Left forelimb (tissue), 1 donor: ENCODE data around the gene PLEKHF1.
"Not testable (repeated sequence)": the region's sequence is repeated elsewhere in the genome, so short reads cannot be mapped to it uniquely, and the experiment has no call there.

Experiments
- DNase-seq: peaks from one replicate; pipeline ENCODE4 v3.0.0-alpha.2; 2018; ENCODE audit warnings: low spot score

PLEKHF1 gene

GRCh38 chr19:29664753-29665214 is 477 bp upstream of the PLEKHF1 start:
- DNase-seq, result no peak

GRCh38 chr19:29665826-29666577 is 741 bp downstream of the PLEKHF1 start:
- no peak for DNase-seq

DNA sequence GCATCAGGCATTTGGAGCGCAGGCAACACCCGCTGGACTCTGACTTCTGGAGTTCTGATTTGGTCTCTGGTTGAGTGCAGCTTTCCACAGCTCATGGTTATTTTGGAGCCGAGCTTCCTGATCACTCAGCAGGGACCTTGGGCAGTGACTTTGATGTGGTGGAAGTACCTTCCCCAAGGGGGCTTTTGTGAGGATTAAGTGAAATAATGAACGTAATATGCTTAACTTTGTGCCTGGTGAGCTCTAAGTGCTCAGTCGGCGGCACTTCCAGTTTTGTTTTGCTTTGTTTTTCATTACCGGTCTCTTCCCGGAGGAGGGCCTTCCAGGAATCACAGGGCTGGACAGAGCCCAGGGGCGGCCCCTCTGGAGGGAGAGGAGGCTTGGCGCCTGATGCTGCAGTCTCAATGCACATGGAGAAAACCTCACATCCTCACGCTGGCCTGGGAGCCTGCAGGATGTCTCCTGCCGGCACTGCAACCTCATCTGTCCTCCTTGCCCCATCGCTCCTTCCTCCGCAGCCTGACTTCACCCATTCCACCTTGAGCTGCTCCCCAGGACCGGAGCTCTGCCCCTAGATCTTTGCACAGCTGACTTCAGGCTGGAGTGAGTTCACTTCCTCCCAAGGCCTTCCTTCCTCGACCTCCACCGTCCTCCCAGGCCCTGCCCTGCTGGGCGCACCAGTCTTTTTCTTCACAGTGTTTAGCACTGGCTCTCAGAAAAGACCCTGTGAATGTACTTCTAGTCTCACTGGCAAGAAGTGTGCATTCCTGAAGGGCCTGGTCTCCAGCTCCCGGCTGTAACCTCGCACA is 1.5 kb downstream of the PLEKHF1 start:
- DNase-seq, result no peak

- DNase-seq, result no peak
Measured at GRCh38 chr19:29667387-29667783, 2.1 kb downstream of the PLEKHF1 start.

GRCh38 chr19:29667901-29668341 is 2.7 kb downstream of the PLEKHF1 start:
- DNase-seq, result no peak

DNA sequence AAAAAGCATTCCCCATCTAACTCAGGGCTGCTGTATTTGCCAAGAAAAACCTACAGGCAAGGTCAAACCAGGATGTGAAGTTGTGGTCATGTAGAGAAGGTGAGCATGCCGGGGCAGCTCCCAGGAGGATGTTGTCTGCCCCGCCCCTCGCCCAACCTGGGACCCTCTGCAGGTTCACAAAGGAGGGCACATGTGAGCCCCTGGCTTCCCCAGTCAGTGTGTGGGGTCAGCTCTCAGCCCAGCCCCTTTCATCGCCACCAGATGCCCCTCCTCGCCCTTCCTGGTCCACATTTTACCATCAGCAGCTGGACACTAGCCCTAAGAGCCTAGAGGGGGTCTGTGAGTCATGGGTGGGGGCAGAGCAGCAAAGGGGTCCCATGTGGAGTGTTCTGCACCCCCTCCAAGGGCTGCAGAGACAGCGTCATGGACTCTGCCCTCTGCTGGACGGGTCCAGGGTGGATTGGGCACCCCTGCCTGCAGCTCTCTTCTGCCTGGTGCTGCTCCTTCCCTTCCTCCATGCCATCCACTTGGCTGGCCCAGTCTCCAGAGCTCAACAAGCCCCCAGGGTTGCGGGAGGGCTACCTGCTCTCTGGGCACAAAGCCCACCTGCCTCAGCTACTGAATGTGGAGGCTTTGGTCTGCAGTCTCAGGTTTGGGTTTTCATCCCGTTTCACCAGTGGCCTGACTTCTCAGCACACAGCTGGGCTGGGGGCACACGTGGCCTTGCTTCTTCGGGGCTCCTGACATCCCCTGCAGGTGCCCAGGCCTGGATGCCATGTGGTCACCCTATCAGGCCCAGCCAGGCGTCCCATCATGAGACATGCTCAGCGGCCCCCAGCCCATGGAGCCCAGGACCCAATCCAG is 3.7 kb downstream of the PLEKHF1 start:
- no peak for DNase-seq

- no peak for DNase-seq
Measured at GRCh38 chr19:29670255-29670654, 5.0 kb downstream of the PLEKHF1 start.

DNA sequence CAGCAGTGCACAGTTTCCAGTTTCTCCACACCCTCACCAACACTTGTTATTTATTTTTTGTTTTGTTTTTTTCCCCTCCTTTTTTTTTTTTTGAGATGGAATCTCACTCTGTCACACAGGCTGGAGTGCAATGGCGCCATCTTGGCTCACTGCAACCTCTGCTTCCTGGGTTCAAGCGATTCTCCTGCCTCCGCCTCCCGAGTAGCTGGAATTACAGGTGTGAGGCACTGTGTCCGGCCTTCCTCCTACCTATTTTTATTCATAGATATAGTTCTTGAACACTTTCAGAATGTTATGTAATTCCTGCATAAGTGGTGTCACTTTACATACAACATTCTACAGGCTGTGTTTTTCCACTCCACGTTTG is 5.7 kb downstream of the PLEKHF1 start:
- DNase-seq, result not testable (repeated sequence)

DNA sequence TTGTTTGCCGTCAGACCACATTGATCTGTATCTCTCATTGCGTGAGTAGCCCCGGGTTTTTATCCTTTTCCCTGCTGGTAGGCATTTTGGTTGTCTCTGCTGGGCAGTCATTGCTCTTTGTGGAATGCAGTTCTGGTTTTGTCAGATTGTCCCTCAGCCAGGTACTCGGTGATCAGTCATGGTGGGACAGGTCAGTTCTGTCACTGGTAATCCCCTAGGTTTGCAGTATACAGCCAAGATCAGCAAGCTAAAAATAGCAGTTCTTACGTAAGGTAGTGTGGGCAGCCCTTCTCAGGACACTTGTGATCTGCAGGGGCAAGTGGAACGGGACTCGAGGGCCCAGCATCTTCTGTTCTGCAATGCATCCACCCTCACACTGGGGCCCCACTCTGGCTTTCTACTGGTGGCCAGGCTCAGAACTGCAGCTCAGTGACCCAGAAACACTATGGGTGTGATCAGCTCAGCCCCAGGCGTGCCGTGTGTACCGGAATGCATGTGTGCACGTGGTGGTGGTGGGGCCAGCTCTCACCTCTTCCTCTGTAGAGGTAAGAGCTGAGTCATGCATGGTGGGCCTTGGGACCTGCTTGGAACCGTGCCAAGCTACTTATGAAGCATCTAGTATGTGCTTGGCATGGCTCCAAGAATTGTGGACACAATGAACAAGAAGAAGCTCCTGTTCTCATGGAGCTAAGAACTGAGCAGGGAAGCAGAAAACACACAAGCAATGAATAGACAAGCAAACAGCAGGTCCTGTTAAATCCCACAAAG is 6.3 kb downstream of the PLEKHF1 start:
- DNase-seq, result no peak

DNA sequence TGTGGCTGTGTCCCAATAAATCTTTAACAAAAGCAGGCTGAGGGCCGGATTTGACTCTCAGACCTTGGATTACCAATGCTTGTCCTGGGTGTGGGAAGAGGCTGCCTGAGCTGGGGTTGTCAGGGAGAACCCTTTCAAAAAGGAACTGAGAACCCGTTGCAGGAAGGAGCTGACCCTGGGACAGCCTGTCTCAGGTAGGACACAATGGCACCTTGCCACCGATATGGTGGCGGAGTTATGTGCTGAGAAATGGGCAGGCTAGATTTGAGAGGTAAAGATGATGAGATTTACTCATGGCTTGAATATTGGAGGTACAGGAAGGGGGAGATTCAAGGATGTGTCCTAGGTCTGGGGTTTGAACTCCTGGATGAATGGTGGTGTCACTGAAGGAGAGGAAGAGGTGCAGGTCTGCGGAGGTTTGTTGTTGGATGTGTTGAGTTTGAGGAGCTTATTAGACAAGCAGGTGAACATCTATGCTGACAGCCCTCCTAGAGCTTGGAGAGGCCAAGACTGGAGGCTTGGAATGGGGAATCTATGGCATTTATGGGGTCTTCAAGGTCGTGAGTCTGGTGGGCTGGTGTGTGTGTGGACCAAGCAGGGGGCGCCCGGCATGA is 7.2 kb downstream of the PLEKHF1 start:
- no peak for DNase-seq

DNA sequence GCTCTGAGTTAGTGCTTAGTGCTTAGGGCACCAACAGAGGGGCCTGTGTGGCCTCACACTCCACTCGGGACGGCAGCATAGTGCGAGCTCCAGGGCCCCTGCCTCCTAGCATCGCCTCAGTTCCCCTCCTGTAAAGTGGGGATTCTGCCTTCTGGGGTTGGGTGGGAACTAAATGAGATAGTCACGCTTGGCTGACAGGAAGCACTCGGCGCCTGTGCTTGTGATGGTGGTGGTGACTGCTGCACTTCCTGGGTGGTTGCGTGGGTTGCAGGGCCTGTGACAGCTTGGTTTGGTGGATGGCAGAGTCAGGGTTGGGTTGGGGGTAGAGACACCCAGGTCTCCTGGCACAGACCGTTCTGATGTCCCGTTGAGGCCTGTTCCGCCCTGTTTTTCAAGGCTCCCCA is 7.7 kb downstream of the PLEKHF1 start:
- DNase-seq, result no peak

- no peak for DNase-seq
Measured at GRCh38 chr19:29673451-29674371, 8.4 kb downstream of the PLEKHF1 start.

DNA sequence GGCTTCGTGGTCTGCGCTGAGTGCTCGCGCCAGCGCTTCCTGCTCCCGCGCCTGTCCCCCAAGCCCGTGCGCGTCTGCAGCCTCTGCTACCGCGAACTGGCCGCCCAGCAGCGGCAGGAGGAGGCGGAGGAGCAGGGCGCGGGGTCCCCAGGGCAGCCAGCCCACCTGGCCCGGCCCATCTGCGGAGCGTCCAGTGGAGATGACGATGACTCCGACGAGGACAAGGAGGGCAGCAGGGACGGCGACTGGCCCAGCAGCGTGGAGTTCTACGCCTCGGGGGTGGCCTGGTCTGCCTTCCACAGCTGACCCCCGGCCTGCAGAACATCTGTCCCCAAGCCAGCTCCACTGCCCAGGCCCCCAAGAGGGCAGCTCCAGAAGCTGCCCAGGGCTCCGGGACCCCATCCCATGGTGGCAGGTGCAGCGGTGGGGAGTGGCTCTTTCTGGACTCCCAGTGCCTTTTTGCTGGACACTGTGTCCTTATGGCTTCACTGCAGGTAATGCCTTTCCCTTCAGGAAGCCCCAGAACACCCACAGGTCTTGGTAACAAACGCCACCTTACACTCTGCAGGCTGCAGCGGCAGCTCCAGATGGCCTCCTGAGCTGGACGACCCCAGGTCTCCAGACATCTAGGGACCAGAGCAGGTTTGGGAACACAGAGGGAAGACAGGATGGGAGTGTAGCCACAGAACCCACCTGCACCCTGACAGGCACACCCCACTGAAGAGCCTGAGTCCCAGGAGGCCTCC is 9.3 kb downstream of the PLEKHF1 start:
- no peak for DNase-seq

GRCh38 chr19:29675120-29675649 is 9.9 kb downstream of the PLEKHF1 start:
- no peak for DNase-seq

- DNase-seq, result no peak
Measured at GRCh38 chr19:29675650-29676186, 10.5 kb downstream of the PLEKHF1 start.

DNA sequence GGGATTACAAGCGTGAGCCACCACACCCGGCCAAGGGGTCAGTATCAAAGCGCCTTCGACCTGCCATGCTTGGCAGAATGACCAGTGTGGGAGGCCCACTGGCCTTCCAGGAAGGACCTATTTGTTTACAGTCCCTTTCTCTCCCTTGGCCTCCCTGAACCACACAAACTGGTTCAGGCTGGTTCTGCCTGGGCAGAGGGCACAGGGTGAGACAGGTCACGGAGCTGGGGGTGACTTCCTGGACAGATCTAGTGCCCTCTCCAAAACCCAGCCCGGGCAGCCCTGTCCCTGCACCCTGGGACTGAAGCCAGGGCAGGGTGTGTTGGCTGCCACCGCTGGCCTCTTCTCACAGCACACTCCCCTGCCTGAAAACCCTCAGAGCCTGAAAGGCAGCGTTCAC is 11.3 kb downstream of the PLEKHF1 start:
- no peak for DNase-seq

DNA sequence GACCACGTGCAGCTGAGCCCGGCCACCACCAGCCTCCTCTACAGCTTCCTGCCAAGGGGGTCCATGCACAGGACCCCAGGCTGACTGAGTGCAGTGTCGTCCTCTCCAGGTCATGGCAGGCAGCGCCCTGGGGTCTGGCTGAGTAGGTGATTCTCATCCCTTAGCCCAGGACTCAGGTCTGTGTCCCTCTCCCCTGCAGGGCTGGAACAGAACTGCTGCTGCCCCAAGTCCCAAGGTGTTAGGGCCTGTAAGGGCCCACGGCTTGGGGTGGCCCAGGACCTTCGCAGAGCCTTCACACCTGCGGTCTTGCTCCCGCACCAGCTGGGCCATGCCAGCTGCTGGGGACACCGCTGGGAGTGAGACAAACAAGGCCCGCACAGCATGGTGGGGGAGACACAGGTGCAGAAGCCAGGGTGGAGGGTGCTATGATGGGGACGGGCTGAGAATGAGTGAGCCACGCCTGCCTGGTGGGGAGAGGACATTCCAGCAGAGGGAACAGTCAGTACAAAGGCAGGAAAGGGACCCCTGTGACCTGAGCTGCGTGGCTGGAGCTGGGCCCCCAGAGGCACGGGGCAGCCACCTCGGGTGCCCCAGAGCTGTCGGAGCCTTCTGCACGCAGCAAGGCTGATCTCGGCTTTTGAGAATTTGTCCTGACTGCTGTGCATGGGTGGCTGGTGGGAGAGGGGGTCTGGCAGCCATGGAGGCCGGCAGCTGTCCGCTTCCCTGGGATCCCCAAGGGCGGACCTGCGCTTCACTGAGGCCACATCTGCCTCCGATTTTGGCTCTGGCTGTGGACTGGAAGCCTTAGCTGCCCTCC is 11.9 kb downstream of the PLEKHF1 start:
- no peak for DNase-seq
